HG03039 (cell line): ENCODE results near the gene AHNAK2.

Experiments used
- ATAC-seq: cut with Tn5 transposase; IDR thresholded peaks from one replicate; pipeline ENCODE4 v1.9.1; 2021; ENCODE audit warnings: mild to moderate bottlenecking, moderate library complexity; ENCODE audit not compliant: unreplicated experiment

Gene AHNAK2

GRCh38 chr14:104989236-104989950 is 11.2 kb upstream of the AHNAK2 start:
- ATAC-seq = no peak

GRCh38 chr14:104986487-104987164 is 8.5 kb upstream of the AHNAK2 start:
- ATAC-seq = no peak

DNA sequence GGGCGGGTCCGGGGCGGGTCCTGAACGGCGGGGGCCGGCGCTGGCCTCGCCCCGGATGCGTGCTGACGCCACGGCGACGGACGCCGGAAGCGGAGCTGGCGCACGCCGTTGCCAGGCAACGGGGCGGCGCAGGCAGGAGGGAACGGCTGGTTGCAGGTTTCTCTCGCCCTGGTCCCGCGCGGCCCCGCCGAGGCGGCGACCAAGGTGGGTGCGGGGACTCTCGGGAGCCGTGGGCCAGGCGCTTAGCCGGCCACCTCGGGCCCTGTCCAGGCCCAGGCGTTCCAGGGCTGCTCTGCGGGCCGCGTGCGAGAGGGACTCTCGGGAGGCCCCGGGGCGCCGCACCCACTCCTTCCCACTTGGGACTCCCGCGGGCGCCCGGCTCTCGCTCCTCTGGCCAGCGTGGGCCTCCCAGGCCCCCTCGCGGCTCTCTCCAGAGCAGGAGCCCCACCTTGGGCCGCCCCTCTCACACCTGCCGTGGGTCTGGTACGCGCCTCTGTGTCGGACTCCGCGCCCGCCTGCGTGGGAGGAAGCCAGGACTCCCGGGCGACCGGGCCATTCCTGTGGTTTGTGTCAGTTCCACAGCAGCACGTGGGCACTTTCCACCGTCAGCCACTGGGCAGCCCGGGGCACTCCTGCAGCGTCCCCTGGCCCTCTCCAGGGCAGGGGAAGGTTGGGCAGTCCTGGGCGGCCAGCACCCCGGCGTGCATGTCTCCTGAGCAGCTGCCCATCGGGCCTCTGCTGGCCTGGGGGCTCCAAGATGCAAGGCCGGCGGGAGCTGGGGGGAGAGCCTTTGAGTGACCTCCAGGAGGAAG is 7.7 kb upstream of the AHNAK2 start, which contains the start of gene CLBA1:
Gene CLBA1, plus strand, starts transcription at position 114 of the 812 bp plus-strand sequence. Its CDS starts 644 bp downstream, at position 758.
- peak; percentile 88 for ATAC-seq

DNA sequence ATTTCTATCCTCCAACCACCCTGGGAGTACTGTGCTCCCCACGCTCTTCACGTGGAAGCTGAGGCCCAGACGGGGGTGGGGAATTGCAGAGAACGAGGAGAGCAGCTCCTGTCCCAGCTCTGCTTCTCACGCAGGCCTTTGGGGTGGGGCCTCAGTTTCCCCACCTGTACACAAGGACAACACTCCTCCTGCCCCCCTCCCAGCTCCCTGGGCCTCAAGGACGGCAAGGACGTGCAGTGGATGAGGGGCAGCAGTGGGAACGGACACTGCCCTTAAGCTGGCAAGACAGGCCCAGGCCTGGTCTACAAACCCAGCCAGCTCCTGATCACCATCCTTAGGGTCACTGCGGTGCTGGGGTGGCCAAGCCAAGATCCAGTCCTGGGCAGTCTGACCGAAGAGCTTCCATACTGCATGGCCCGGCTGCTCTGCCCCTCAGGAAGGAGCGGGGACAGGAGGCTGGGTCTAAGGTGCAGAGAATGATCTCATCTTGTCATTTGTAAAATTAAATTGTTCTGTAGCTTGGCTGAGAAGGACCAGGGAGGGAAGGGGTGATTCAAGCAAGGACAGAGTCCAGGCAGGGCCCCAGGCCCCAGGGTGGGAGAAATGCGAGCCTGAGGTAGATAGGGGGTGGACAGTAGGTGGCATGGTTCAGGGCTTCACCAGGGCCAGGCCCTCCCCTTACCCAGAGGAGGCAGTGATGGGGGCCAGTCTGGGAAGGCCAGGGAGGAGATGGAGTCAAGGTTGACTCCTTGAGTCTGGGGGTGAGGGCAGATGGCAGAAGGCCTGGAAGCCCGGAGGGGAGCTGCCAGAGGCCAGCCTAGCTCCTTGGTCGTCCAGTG is 6.1 kb upstream of the AHNAK2 start:
- no peak for ATAC-seq

DNA sequence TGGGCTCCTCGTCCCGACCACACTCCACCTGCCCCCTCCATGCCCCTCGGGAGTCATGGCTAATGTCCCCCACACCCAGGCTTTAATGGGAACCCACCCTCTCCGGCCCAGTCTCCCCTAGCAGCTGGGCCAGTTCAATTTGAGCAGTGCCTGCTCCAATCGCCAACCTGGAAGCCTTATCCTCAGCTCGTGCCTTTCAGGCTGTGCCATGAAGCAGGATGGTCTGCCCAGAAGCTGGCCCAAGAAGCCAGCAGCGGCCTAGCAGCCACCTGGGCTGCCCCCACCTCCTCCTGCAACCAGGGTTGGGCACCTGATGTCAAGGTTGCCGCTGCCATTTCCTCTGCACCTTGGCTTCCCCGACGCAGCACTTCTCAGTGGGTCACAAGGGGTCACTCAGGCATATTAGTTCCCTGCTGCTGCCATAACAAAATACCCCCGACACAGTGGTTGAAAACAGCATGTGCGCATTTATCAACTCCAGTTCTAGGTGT is 5.1 kb upstream of the AHNAK2 start:
- ATAC-seq = no peak

GRCh38 chr14:104982548-104983230 is 4.5 kb upstream of the AHNAK2 start:
- ATAC-seq = no peak

DNA sequence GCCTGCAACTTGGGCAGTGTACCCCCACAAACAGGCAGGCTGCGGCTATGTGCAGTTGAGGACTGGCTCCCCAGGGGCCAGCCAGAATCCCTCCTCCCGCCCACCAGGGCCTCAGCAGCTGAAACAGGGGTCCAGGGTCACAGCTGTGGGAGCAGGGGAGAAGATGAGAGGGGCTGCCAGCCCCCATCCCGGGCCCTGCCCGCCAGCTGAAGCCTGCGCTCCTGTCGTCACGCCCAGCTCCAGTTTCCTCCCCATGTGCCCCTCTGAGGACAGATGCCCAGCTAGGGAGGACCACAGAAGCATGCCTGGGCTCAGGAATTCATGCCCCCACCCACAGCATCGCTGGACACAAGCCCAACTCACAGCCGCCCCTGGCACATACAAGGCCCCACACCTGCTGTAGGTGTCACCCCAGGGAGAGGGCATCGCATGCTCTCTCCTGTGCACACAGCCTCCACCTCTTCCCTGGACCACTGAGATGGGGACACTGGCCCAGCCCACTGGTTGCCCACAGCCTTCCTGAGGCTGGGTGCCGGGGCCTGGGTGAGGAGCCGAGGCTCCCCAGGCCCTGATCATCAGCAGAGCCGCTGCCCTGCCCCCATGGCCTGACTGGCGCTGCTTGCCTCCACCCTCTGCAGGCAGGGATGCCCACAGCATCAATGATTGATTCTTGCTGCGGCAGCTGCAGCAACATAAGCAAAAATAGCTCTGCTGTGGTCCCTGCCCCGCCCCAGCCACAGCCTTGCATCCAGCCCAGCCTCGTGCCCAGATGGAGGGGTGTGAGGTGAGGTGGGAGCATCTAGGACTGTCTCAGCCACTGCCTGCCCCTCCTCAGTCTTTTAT is 3.7 kb upstream of the AHNAK2 start:
- no peak for ATAC-seq

DNA sequence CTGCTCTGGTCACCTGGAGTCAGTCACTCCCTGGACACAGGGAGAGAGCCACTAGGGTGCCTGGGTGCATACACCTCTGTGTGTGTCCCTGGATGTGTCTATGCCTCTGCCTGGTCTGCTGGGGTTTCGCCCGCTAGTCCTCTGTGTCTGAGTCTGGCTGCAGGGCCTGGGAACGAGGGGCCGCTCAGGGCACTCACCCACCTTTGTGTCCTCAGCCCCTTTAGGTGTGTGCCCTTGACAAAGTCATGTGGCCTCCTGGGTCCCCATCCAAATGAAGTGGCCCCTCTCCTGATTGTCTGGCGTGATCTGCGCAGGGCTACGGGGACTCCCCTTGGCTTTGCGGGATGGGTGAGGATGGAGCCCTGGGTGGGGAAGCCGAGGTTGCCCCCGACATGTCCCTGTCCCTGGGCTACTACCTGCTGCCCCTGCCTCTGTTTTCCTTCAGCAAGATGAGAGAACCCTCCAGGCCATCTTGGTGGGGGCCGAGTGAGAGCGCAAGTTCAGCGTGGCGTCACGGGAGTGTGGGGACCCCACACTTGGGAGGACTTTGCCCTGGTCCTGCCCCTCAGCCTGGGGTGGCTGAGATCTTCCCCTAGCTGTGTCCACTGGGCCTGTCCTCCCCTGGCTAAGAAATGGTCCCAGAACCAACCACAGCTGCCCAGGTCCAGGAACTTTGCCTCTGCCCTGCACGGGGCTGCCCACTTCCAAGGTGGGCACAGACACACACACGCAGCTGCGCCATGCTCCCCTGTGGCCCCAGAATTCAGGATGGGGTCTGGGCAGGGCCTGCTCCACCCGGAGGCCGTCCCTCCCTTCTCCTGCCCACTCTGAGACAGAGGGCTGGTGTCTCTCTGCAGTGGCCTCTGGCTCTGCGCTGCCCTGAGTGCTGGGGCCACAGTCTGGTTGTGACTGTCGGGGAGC is 2.7 kb upstream of the AHNAK2 start:
- no peak for ATAC-seq

DNA sequence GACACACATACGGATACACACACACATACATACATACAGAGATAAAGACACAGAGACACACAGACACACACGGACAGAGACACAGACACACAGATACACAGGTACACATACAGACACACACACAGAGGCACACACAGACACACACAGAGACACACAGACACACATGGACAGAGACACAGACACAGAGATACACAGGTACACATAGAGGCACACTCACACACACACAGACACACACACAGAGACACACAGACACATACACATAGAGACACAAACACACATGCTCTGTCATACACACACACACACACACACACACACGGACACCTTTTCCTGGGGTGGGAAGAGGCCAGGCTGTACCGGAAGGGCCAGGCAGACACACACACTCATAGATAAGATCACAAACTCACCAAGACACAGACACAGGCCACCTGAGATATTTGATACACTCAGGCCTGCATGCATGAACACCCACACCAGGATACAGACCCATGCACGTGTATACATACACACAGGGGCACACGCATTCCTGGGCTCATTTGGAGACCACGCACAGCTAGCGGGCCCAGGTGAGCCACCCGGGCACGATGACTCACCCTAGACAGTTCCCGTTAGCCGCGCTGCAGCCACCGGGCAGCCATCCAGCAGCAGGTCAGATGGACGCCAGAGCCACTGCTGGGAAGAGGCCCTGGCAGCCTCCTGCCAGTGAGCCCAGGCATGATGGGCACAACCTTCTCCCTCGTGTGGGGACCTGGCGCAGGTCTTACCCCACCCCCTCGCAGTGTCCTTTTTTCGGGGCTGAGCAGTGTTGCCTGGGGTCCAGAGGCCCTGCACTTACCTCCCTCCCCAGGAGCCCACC is 1.8 kb upstream of the AHNAK2 start:
- no peak for ATAC-seq

GRCh38 chr14:104978746-104979691 is 845 bp upstream of the AHNAK2 start:
- ATAC-seq = no peak

- ATAC-seq = no peak
These were observed 1.0 kb downstream of the AHNAK2 start for GRCh38 chr14:104977008-104977680.

DNA sequence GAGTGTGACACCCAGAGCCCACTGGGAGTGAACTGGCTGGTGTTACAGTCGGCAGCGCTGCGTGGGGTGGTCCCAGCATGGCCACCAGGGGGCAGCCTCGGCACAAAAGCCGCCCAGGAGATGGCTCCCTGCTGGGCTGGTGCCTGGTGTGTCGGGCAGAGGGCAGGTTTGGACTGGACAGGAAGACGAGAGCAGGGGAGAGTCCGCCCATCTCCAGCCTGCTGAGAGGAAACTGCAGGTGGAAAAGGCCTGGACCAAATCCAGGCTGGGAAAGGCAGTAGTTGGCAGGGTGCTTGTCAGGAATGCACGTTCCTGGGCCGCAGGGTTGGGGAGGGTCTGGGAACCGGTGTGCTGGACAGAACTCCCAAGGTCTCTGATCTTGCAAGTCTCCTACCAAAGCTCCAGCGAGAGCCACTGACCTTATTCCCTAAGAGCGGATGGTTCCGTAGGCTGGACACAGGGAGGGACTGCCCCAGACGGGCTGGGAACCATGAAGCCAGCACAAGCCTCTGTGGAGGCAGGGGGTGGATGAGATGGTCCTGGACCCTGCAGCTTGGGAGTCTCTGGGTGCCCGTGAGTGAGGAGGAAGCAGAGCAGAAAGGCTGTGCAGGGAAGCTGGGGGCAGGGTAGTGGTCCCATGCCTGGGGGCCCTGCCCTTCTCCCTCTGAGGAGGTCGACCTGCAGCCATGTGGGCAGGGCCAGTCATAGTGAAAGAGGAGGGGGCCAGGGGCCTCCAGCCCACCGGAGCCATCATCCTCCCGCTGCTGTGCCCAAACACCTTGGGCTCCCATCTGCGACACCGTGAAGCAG is 1.8 kb downstream of the AHNAK2 start:
- no peak for ATAC-seq

DNA sequence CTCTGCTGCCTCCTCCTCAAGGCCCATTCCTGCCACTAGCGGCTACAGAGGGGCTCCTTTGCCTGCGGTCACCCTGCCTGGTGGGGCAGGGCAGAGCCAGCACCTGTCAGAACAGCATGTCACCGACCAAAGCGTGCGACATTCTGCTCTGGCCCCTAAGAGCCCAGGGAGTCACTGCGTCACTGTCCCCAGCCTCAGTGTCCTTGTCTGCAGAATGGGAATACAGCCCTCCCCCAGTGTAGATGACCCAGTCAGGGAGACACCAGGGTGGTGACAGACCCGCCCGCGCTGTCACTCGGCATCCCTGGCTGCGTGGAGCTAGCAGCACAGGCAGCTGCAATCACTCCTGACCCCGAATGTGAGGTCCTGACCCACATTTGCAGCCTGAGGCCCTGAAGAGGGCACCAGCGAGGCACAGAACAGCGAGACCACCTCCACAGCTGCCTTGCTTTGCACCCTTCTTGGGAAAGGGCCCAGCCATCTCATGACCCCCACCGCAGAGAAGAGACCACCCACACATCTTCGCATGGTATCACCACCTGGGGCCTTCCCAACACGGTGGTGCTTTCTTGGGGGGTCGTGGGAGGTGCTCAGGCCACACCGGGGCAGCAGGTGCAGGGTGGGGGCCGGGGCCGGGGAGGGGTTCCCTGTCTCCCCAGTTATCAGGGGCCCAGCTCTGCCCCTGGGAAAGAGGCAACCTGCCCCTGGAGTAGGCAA is 2.5 kb downstream of the AHNAK2 start:
- ATAC-seq = no peak
